Measurements from ENCODE around the gene GIPR.

The GIPR gene

DNA sequence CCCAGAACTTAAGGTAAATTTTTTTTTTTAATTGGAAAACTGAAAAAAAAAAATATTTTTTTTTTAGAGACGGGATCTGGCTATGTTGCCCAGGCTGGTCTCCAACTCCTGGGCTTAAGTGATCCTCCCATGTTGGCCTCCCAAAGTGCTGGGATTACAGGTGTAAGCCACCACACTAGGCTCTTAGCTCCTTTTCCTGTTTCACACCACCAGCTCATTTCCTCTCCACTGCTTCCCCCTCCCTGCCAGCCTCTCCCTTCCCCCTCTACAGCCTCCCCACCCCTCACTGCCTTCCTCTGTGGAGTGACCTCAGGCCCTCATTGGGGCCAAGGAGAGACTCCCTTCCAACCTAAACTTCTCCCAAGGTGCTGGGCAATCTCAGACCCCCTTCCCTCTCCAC lies 4.2 kb upstream of the GIPR start:
- no peak for TF ChIP-seq GATA3 (IDR thresholded peaks at IDR 0.05; ENCODE audit: low read depth, low read length)
- no peak for TF ChIP-seq GATA2 (IDR thresholded peaks at IDR 0.05; ENCODE audit: low read depth, low read length)

DNA sequence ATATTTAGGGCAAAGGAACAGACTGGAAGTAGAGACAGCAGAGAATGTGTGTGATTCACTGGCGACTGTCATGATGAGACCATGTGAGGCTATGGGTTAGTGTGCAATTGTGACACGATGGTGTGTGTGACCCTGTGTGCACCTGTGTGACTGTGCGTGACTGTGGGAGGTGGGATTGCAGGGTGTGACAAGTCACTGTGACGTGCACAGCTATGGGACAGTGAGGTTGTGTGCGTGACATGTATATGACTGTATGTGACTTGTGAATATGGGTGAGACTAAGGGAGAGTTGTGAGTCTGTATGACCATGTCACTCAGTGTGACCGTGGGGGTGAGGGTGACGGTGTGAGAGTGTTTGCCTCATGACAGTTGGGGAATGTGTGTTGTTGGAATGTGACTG lies 3.4 kb upstream of the GIPR start:
- TF ChIP-seq GATA2 (IDR thresholded peaks at IDR 0.05; ENCODE audit: low read depth, low read length) (no peak), GATA3 (IDR thresholded peaks at IDR 0.05; ENCODE audit: low read depth, low read length) (no peak)

DNA sequence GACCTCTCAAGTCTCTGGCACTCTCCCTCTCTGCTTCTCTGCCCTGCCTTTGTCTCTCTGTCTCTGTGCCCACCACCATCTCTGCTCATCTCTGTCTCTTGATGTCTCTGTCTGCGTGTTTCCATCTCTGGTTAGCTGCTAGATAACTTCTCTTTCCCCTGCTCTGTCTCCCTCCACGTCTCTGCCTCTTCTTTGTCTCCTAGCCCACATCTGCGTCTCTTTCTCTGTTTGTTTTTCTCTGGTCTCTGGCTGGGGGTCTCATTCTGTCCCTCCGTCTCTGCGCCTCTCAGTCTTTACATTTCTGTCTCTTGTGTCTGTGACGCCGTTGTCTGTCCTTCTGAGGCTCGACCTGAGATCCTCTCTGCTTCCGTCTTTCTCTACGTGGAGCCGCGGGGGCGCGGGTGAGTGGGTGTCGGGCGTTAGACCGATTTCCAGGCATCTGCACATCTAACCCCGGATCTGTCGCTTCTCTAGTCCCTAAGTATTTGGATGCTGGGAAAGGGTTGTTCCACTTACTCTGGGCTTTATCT lies 386 bp downstream of the GIPR start:
- TF ChIP-seq GATA3 (IDR thresholded peaks at IDR 0.05; ENCODE audit: low read depth, low read length) (no peak), GATA2 (IDR thresholded peaks at IDR 0.05; ENCODE audit: low read depth, low read length) (no peak)

DNA sequence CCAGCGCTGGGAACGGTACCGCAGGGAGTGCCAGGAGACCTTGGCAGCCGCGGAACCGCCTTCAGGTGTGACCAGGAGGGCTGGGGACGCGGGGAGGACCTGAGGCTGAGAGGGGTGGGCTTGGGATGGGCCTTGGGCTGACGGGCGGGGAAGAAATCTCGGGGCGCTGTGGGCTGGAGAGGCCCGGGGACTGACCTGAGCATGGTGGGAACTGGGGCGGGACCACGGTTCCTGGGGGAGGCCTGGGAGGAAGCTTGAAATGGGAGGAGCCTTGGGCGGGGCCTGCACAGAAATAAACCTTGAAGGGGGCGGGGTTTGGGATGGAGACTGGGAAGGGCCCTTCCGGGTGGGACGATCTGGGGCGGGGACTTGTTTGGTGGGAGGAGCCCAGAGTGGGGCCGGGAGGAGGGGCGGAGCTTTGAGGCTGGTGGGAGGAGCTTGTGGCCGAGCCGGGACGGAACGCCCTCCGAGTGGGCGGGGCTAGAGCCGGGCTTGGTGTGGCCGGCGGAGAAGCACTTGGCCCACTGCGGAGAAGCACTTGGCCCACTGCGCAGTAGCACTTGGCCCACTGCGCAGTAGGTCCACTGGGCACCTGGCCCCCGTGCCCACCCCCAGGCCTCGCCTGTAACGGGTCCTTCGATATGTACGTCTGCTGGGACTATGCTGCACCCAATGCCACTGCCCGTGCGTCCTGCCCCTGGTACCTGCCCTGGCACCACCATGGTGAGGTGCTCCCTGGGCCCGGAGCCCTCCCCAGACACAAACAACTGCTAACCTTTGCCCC lies 2.8 kb downstream of the GIPR start:
- no peak for TF ChIP-seq GATA3 (IDR thresholded peaks at IDR 0.05; ENCODE audit: low read depth, low read length)
- TF ChIP-seq GATA2 (IDR thresholded peaks at IDR 0.05; ENCODE audit: low read depth, low read length) = no peak

- TF ChIP-seq GATA2 (IDR thresholded peaks at IDR 0.05; ENCODE audit: low read depth, low read length) = no peak
- TF ChIP-seq GATA3 (IDR thresholded peaks at IDR 0.05; ENCODE audit: low read depth, low read length) = no peak
These were observed 6.9 kb downstream of the GIPR start for GRCh38 chr19:45674946-45675345.

DNA sequence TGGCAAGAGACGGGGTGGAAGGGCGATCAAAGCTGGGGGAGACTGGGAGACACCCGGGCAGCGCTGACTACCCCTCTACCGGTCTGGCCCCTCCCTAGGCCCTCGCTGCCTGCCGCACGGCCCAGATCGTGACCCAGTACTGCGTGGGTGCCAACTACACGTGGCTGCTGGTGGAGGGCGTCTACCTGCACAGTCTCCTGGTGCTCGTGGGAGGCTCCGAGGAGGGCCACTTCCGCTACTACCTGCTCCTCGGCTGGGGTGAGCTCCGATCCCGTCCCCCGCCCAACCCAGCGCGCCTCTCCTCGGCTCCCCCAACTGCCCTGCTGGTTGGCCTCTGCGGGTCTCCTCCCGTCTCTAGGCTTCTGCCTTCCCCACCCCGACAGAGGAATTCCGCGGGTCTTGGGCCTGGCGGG lies 8.8 kb downstream of the GIPR start:
- TF ChIP-seq GATA3 (IDR thresholded peaks at IDR 0.05; ENCODE audit: low read depth, low read length) = no peak
- no peak for TF ChIP-seq GATA2 (IDR thresholded peaks at IDR 0.05; ENCODE audit: low read depth, low read length)

DNA sequence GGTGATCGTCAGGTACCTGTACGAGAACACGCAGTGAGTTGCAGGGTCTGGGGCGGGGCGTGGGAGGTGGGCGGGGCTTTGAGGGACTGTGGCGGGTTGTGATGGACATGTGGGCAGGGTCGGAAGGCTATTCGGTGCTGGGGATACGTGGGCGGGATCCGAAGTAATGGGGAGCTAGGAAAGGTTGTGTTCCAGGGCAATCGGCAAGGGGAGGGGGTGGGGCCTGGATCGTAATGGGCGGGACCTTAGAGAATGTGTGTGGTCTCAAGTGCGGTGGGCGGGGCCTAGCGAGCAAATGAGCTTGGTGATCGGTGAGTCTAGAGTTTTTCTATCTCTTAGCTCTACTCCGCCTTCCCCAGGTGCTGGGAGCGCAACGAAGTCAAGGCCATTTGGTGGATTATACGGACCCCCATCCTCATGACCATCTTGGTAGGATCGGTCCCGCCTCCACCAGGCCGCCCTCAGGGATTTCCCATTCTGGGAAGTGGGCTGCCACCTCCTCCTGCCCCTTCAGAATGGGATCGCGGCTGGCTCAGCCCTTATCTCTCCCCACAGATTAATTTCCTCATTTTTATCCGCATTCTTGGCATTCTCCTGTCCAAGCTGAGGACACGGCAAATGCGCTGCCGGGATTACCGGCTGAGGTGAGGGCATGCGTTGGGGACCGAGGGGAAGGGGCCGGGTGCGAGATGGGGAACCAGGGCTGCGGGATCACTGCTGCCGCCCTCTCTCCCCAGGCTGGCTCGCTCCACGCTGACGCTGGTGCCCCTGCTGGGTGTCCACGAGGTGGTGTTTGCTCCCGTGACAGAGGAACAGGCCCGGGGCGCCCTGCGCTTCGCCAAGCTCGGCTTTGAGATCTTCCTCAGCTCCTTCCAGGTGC lies 9.6 kb downstream of the GIPR start:
- no peak for TF ChIP-seq GATA3 (IDR thresholded peaks at IDR 0.05; ENCODE audit: low read depth, low read length)
- no peak for TF ChIP-seq GATA2 (IDR thresholded peaks at IDR 0.05; ENCODE audit: low read depth, low read length)

DNA sequence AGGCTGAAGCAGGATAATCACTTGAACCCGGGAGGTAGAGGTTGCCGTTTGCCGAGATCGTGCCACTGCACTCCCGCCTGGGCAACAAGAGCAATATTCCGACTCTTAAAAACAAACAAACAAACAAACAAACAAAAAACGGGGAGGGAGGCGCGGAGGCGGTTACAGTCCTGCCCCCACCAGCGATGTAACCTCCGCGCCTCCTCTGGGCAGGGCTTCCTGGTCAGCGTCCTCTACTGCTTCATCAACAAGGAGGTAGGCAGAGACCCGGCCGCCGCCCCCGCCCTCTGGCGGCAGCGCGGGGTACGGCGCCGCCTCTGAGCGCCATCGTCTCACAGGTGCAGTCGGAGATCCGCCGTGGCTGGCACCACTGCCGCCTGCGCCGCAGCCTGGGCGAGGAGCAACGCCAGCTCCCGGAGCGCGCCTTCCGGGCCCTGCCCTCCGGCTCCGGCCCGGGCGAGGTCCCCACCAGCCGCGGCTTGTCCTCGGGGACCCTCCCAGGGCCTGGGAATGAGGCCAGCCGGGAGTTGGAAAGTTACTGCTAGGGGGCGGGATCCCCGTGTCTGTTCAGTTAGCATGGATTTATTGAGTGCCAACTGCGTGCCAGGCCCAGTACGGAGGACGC lies 13.5 kb downstream of the GIPR start:
- TF ChIP-seq GATA3 (IDR thresholded peaks at IDR 0.05; ENCODE audit: low read depth, low read length) (no peak), GATA2 (IDR thresholded peaks at IDR 0.05; ENCODE audit: low read depth, low read length) (no peak)

GRCh38 chr19:45682117-45682516 lies 14.1 kb downstream of the GIPR start:
- TF ChIP-seq GATA2 (IDR thresholded peaks at IDR 0.05; ENCODE audit: low read depth, low read length) (no peak), GATA3 (IDR thresholded peaks at IDR 0.05; ENCODE audit: low read depth, low read length) (no peak)

DNA sequence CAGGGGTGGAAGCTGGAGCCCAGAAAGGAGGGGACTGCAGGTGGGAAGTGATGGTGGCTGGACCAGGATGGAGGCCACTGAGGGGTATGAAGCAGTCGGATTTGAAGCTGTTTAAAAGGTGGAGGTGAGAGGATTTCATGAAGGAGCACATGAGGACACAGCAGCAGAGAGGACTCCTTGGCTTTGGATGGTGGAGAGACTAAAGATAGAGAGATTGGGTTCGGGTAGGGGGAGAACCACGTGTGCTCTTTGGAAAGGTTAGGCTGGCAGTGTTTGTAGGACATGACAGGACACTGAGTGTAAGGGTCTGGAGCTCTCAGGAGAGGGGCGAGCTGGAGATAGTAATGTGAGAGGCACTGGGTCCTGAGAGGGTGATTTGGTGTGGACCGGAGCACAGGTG lies 14.9 kb downstream of the GIPR start:
- TF ChIP-seq GATA3 (IDR thresholded peaks at IDR 0.05; ENCODE audit: low read depth, low read length) = no peak
- no peak for TF ChIP-seq GATA2 (IDR thresholded peaks at IDR 0.05; ENCODE audit: low read depth, low read length)

- no peak for TF ChIP-seq GATA2 (IDR thresholded peaks at IDR 0.05; ENCODE audit: low read depth, low read length)
- no peak for TF ChIP-seq GATA3 (IDR thresholded peaks at IDR 0.05; ENCODE audit: low read depth, low read length)
These were observed 19.6 kb downstream of the GIPR start for GRCh38 chr19:45687599-45687998.

- TF ChIP-seq GATA2 (IDR thresholded peaks at IDR 0.05; ENCODE audit: low read depth, low read length) (peak; percentile 82), GATA3 (IDR thresholded peaks at IDR 0.05; ENCODE audit: low read depth, low read length) (no peak)
These were observed 23.6 kb downstream of the GIPR start, which contains the start of gene SNRPD2 for GRCh38 chr19:45691516-45692186. TSS of gene SNRPD2 (minus strand) at chr19:45691953. CDS start at chr19:45691888, 65 bp downstream.
